ENCODE measurements around the gene ATG2A. TPM values are rescaled to one million over a fixed set of nuclear protein-coding genes. Genes with fewer than 3 reads are reported as not detected.

The ATG2A gene
- total RNA-seq, 1 donor from 2014 or later = 39.3 TPM

GRCh38 chr11:64924910-64925284, 7.9 kb upstream of the ATG2A start:
- no peak for DNase-seq (ENCODE audit: low spot score)

GRCh38 chr11:64923944-64924909, 7.2 kb upstream of the ATG2A start, which contains the start of gene PPP2R5B:
TSS of gene PPP2R5B (plus strand) at chr11:64924689. CDS start at chr11:64925735, 1,046 bp downstream.
- DNase-seq (ENCODE audit: low spot score) = peak; percentile 94

- no peak for DNase-seq (ENCODE audit: low spot score)
Observed at GRCh38 chr11:64923151-64923661, 6.2 kb upstream of the ATG2A start.

GRCh38 chr11:64921384-64921783, 4.4 kb upstream of the ATG2A start:
- no peak for DNase-seq (ENCODE audit: low spot score)

GRCh38 chr11:64920124-64920523, 3.1 kb upstream of the ATG2A start:
- no peak for DNase-seq (ENCODE audit: low spot score)

- no peak for DNase-seq (ENCODE audit: low spot score)
Observed at GRCh38 chr11:64919627-64920026, 2.6 kb upstream of the ATG2A start.

GRCh38 chr11:64918017-64918416, 1.0 kb upstream of the ATG2A start:
- no peak for DNase-seq (ENCODE audit: low spot score)

GRCh38 chr11:64917663-64917995, 620 bp upstream of the ATG2A start:
- DNase-seq (ENCODE audit: low spot score) = no peak

GRCh38 chr11:64916040-64916774, 802 bp downstream of the ATG2A start:
- peak; percentile 46 for DNase-seq (ENCODE audit: low spot score)

- no peak for DNase-seq (ENCODE audit: low spot score)
Observed at GRCh38 chr11:64915376-64915887, 1.6 kb downstream of the ATG2A start.

GRCh38 chr11:64914123-64914522, 2.9 kb downstream of the ATG2A start:
- DNase-seq (ENCODE audit: low spot score) = no peak

GRCh38 chr11:64913171-64913727, 3.8 kb downstream of the ATG2A start:
- DNase-seq (ENCODE audit: low spot score) = no peak

GRCh38 chr11:64911689-64912088, 5.3 kb downstream of the ATG2A start:
- DNase-seq (ENCODE audit: low spot score) = no peak

GRCh38 chr11:64911142-64911541, 5.9 kb downstream of the ATG2A start:
- no peak for DNase-seq (ENCODE audit: low spot score)

- DNase-seq (ENCODE audit: low spot score) = no peak
Observed at GRCh38 chr11:64910451-64911093, 6.4 kb downstream of the ATG2A start.

- no peak for DNase-seq (ENCODE audit: low spot score)
Observed at GRCh38 chr11:64909653-64910343, 7.2 kb downstream of the ATG2A start.

- no peak for DNase-seq (ENCODE audit: low spot score)
Observed at GRCh38 chr11:64908766-64909165, 8.2 kb downstream of the ATG2A start.

GRCh38 chr11:64906314-64906635, 10.7 kb downstream of the ATG2A start:
- no peak for DNase-seq (ENCODE audit: low spot score)

GRCh38 chr11:64905516-64906313, 11.3 kb downstream of the ATG2A start:
- no peak for DNase-seq (ENCODE audit: low spot score)

GRCh38 chr11:64903291-64903833, 13.6 kb downstream of the ATG2A start:
- no peak for DNase-seq (ENCODE audit: low spot score)
